ENCODE results near the gene SF3B1.

GRCh38 chr2:197399887-197400540 is 34.8 kb downstream of the SF3B1 start:
- TF ChIP-seq, protein P1, sequence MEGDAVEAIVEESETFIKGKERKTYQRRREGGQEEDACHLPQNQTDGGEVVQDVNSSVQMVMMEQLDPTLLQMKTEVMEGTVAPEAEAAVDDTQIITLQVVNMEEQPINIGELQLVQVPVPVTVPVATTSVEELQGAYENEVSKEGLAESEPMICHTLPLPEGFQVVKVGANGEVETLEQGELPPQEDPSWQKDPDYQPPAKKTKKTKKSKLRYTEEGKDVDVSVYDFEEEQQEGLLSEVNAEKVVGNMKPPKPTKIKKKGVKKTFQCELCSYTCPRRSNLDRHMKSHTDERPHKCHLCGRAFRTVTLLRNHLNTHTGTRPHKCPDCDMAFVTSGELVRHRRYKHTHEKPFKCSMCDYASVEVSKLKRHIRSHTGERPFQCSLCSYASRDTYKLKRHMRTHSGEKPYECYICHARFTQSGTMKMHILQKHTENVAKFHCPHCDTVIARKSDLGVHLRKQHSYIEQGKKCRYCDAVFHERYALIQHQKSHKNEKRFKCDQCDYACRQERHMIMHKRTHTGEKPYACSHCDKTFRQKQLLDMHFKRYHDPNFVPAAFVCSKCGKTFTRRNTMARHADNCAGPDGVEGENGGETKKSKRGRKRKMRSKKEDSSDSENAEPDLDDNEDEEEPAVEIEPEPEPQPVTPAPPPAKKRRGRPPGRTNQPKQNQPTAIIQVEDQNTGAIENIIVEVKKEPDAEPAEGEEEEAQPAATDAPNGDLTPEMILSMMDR (IDR thresholded peaks at IDR 0.05; ENCODE audit: low read length), result no peak
- TF ChIP-seq EZH2 (optimal IDR thresholded peaks at IDR 0.05; ENCODE audit: low read depth, low read length), result no peak

Measured in MM.1S (cell line).